CD14-positive monocyte (primary cell): Measurements from ENCODE around the gene ATP6V0B. TPM values are rescaled to one million over a fixed set of nuclear protein-coding genes. Genes with fewer than 3 reads are reported as not detected.

Source experiments
- DNase-seq, 3 donors: peaks; one replicate each; pipeline ENCODE4 v3.0.0-alpha.2; 2011 to 2022
- H2AFZ ChIP-seq: 2 replicates; pipeline ENCODE4 v1.6.0; 2012; ENCODE audit warnings: mild to moderate bottlenecking, low read depth, low read length, inconsistent platforms; ENCODE audit not compliant: insufficient read depth, poor library complexity, severe bottlenecking
- H3K27ac ChIP-seq, 2 donors: 1 replicate in 1 of 2; 2 replicates in 1 of 2; pipeline ENCODE4 v1.5.1; 2012 to 2013; ENCODE audit warnings: low read length in 2 of 2, control low read depth in 1 of 2, inconsistent platforms in 1 of 2, low read depth in 1 of 2, mild to moderate bottlenecking in 1 of 2
- H3K27me3 ChIP-seq, 2 donors: one replicate each; pipeline versions ENCODE4 v1.6.0 to v1.6.1; 2011 to 2013; ENCODE audit warnings: low read length in 2 of 2; ENCODE audit not compliant: control insufficient read depth in 2 of 2, insufficient read depth in 2 of 2
- H3K36me3 ChIP-seq, 2 donors: replicated peaks in 1 of 2; 1 replicate in 1 of 2; 2 replicates in 1 of 2; pipeline versions ENCODE4 v1.5.1 to v1.6.1; 2012 to 2013; ENCODE audit warnings: low read length in 2 of 2, control low read depth in 1 of 2, inconsistent platforms in 1 of 2, mild to moderate bottlenecking in 1 of 2; ENCODE audit not compliant: insufficient read depth in 2 of 2, control insufficient read depth in 1 of 2
- H3K4me1 ChIP-seq, 2 donors: 1 replicate in 1 of 2; 2 replicates in 1 of 2; pipeline versions ENCODE4 v1.5.1 to v1.6.1; 2012 to 2013; ENCODE audit warnings: low read length in 2 of 2, control low read depth in 1 of 2, inconsistent platforms in 1 of 2, mild to moderate bottlenecking in 1 of 2, moderate library complexity in 1 of 2; ENCODE audit not compliant: insufficient read depth in 2 of 2, control insufficient read depth in 1 of 2
- H3K4me2 ChIP-seq: replicated peaks from 2 replicates; pipeline ENCODE3; 2012; ENCODE audit warnings: low read length, moderate library complexity, mild to moderate bottlenecking; ENCODE audit not compliant: poor library complexity, severe bottlenecking; ENCODE audit errors: extremely low read depth
- H3K4me3 ChIP-seq, 3 experiments: fragments of 200-600 bp in 1 of 3; sonication (generic) in 1 of 3; replicated peaks in 1 of 3; 1 replicate in 2 of 3; 2 replicates in 1 of 3; pipeline ENCODE4 v1.5.1; 2011 to 2013; ENCODE audit warnings: low read length in 3 of 3, mild to moderate bottlenecking in 3 of 3, control low read depth in 2 of 3, low read depth in 2 of 3, inconsistent platforms in 1 of 3, moderate library complexity in 1 of 3
- H3K79me2 ChIP-seq: 2 replicates; pipeline ENCODE4 v1.6.0; 2012; ENCODE audit warnings: mild to moderate bottlenecking, control low read depth, inconsistent platforms, low read length, moderate library complexity; ENCODE audit not compliant: insufficient read depth
- H3K9ac ChIP-seq: 2 replicates; pipeline ENCODE4 v1.6.0; 2017; ENCODE audit warnings: low read length, mild to moderate bottlenecking; ENCODE audit not compliant: insufficient read depth, poor library complexity, severe bottlenecking
- H3K9me3 ChIP-seq, 2 donors: replicated peaks in 1 of 2; 1 replicate in 1 of 2; 2 replicates in 1 of 2; pipeline versions ENCODE4 v1.5.1 to v1.6.1; 2012 to 2013; ENCODE audit warnings: low read length in 2 of 2, control low read depth in 1 of 2; ENCODE audit not compliant: control insufficient read depth in 1 of 2, insufficient read depth in 1 of 2
- H4K20me1 ChIP-seq: 2 replicates; pipeline ENCODE4 v1.6.0; 2012; ENCODE audit warnings: mild to moderate bottlenecking, low read length, control low read depth, moderate library complexity; ENCODE audit not compliant: insufficient read depth
- H3K27ac Mint-ChIP-seq, 7 donors: one replicate each; pipeline ENCODE4 v1.8.0; 2020; ENCODE audit warnings: mild to moderate bottlenecking in 7 of 7, mixed read lengths in 7 of 7, moderate library complexity in 6 of 7, inconsistent platforms in 2 of 7
- H3K27me3 Mint-ChIP-seq, 3 donors: one replicate each; pipeline ENCODE4 v1.8.0; 2021 to 2022; ENCODE audit warnings: low read depth in 3 of 3, mild to moderate bottlenecking in 3 of 3, mixed read lengths in 3 of 3, moderate library complexity in 3 of 3, inconsistent platforms in 1 of 3
- H3K36me3 Mint-ChIP-seq, 2 donors: one replicate each; pipeline ENCODE4 v1.8.0; 2020; ENCODE audit warnings: mixed read lengths in 2 of 2, inconsistent platforms in 1 of 2, mild to moderate bottlenecking in 1 of 2
- H3K4me1 Mint-ChIP-seq: one replicate; pipeline ENCODE4 v1.8.0; 2020; ENCODE audit warnings: mild to moderate bottlenecking, mixed read lengths
- H3K4me3 Mint-ChIP-seq, 2 donors: one replicate each; pipeline ENCODE4 v1.8.0; 2020; ENCODE audit warnings: mild to moderate bottlenecking in 2 of 2, mixed read lengths in 2 of 2, moderate library complexity in 1 of 2
- H3K9me3 Mint-ChIP-seq, 7 donors: one replicate each; pipeline ENCODE4 v1.8.0; 2020 to 2022; ENCODE audit warnings: mixed read lengths in 7 of 7, mild to moderate bottlenecking in 6 of 7, moderate library complexity in 6 of 7, inconsistent platforms in 2 of 7
- WGBS: methylation state at CpG from one replicate; pipeline ENCODE4 v1.1.5; 2013; ENCODE audit warnings: missing lambda C conversion rate; ENCODE audit not compliant: insufficient coverage; 5-methylcytosine and 5-hydroxymethylcytosine counted together
- intact Hi-C, 2 donors: fragments of 100-400 bp; cut with micrococcal nuclease; formaldehyde crosslinking; loops; one replicate each; pipeline versions ENCODE4 v1.15.0 to v1.15.1; 2023
- polyA plus RNA-seq, 3 donors: library from polyadenylated mRNA; depleted of rRNA in 1 of 3; unstranded in 2 of 3; stranded (reverse) in 1 of 3; fragments of 300-500 nt in 2 of 3; fragments of >200 nt in 1 of 3; fragmentation: Illumina TruSeq in 2 of 3; gene quantifications; 1 replicate in 2 of 3; 2 replicates in 1 of 3; pipeline ENCODE4 v1.2.3, GENCODE V29; 2012 to 2021
- TF ChIP-seq, protein P1 (sequence below): fragments of 200-600 bp; IDR thresholded peaks from one replicate; pipeline ENCODE4 v1.8.0; 2022; ENCODE audit warnings: antibody characterized with exemption, mild to moderate bottlenecking

The ATP6V0B gene
- polyA plus RNA-seq, 3 donors, result 465 to 1,219 (median 954) TPM

DNA sequence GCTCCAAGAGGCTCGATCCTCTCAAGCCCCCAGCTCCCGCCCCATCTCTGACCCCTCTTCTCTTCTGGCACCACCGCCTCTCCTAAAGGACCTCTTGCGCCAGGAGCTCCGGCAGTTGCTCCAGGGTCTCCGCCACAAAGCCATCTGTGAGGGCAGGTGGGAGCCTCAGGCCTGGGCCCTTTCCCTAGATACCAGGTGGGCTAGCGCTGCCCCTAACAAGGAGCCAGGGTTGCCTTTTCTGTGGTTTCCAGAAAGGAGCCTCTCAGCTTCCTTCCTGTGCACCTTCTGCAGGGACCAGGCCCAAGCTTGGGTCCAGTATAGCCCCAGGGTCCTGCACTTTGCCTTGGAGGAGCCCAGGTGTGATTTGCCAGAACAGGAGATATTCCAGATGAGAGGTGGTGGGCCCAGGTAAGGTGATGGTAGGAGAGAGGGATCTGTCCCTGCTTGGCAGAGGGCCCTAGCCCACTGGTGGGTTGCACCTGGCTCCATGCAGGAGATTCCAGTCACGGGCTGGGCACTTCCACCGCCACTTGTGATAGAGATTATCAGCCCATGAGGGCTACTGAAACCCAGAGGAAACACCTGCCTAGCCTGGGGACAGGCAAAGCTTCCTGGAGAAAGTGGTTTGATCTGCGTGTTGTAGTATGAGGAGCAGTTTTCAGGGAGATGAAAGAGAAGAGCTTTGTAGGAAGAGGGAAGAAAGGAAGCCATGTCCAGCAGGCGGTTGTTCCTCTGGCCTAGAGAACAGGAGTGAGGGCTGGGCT lies 17.7 kb downstream of the ATP6V0B start:
- H3K27ac Mint-ChIP-seq, result peak overlapping the region in 3 of 7 donors; percentile 23 to 81 (median 29)
- H3K4me1 ChIP-seq, result peaks cover 13 to 19% of the 10 kb centered on the region in 2 donors
- H3K9me3 ChIP-seq, result no peaks in the 10 kb centered on the region
- TF ChIP-seq, protein P1, sequence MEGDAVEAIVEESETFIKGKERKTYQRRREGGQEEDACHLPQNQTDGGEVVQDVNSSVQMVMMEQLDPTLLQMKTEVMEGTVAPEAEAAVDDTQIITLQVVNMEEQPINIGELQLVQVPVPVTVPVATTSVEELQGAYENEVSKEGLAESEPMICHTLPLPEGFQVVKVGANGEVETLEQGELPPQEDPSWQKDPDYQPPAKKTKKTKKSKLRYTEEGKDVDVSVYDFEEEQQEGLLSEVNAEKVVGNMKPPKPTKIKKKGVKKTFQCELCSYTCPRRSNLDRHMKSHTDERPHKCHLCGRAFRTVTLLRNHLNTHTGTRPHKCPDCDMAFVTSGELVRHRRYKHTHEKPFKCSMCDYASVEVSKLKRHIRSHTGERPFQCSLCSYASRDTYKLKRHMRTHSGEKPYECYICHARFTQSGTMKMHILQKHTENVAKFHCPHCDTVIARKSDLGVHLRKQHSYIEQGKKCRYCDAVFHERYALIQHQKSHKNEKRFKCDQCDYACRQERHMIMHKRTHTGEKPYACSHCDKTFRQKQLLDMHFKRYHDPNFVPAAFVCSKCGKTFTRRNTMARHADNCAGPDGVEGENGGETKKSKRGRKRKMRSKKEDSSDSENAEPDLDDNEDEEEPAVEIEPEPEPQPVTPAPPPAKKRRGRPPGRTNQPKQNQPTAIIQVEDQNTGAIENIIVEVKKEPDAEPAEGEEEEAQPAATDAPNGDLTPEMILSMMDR, result no peak
- intact Hi-C loops, result no loop called here
- H3K4me1 Mint-ChIP-seq, result peaks cover 18% of the 10 kb centered on the region
- H3K4me2 ChIP-seq, result peak overlapping the region; percentile 93
- H3K9ac ChIP-seq, result no peak overlapping the region
- peak overlapping the region in 2 of 3 experiments; percentile 67 to 92 for H3K4me3 ChIP-seq
- peak overlapping the region; percentile 90 for H2AFZ ChIP-seq
- H3K27ac ChIP-seq, result no peak overlapping the region
- H4K20me1 ChIP-seq, result no peaks in the 10 kb centered on the region
- peak overlapping the region; percentile 96 for H3K4me3 Mint-ChIP-seq
- no peaks in the 10 kb centered on the region for H3K27me3 ChIP-seq
- no peaks in the 10 kb centered on the region for H3K79me2 ChIP-seq
- H3K36me3 ChIP-seq, result no peaks in the 10 kb centered on the region
- no peaks in the 10 kb centered on the region for H3K36me3 Mint-ChIP-seq
- DNase-seq, result no peak
- no peaks in the 10 kb centered on the region for H3K9me3 Mint-ChIP-seq
- WGBS, result 62% methylated on average over 8 of the region's 11 CpGs
- peaks cover 2 to 10% (median 6%) of the 10 kb centered on the region in 3 donors for H3K27me3 Mint-ChIP-seq

DNA sequence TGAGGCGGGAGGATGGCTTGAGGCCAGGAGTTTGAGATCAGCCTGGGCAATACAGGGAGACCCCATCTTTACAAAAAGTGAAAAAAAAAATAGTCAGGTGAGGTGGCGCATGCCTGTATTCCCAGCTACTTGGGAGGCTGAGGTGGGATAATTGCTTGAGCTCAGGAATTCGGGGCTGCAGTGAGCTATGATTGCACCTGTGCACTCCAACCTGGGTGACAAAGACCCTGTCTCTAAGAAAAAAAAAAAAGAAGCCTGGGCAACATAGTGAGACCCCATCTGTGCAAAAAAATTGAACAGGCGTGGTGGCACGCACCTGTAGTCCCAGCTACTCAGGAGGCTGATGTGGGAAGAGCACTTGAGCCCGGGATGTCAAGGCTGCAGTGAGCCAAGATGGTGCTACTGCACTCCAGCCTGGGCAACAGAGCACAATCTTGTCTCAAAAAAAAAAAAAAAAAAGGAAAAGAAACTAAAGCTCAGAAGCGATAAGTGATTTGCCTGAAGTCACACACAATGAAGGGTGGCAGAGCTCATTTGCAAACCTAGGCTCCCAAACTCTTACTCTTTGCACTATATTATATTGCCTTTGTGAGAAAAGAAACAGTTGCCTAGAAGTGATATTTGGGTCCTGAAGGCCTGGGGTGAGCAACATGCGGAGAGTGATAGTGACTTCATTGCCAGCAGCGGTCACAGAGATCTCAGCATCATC lies 18.6 kb downstream of the ATP6V0B start:
- H3K4me1 Mint-ChIP-seq, result peaks cover 18% of the 10 kb centered on the region
- no peaks in the 10 kb centered on the region for H3K9me3 Mint-ChIP-seq
- Histone ChIP-seq H2AFZ (no peak overlapping the region), H3K4me1 (peaks cover 13 to 19% of the 10 kb centered on the region in 2 donors), H3K4me3 (no peak overlapping the region), H3K27me3 (no peaks in the 10 kb centered on the region), H3K9ac (no peak overlapping the region), H3K27ac (no peak overlapping the region), H3K4me2 (no peak overlapping the region), H3K79me2 (no peaks in the 10 kb centered on the region), H3K36me3 (no peaks in the 10 kb centered on the region), H3K9me3 (no peaks in the 10 kb centered on the region), H4K20me1 (no peaks in the 10 kb centered on the region)
- peak overlapping the region in 2 of 7 donors; percentile 11 to 37 for H3K27ac Mint-ChIP-seq
- WGBS, result 95% methylated on average over 6 of the region's 9 CpGs
- intact Hi-C loops, result no loop called here
- TF ChIP-seq, protein P1, result no peak
- H3K4me3 Mint-ChIP-seq, result no peak overlapping the region
- H3K36me3 Mint-ChIP-seq, result no peaks in the 10 kb centered on the region
- peaks cover 2 to 8% (median 7%) of the 10 kb centered on the region in 3 donors for H3K27me3 Mint-ChIP-seq
- no peak for DNase-seq
